Ramos (cell line): ENCODE data around the gene SUMF2.
"Not testable (repeated sequence)": the region's sequence is repeated elsewhere in the genome, so short reads cannot be mapped to it uniquely, and the experiment has no call there.

ENCODE experiments used
- in situ Hi-C: fragments of 300-500 bp; cut with MboI; formaldehyde crosslinking; loops from one replicate; pipeline ENCODE4 v1.14.3; 2022; ENCODE audit warnings: low sequenced_read_pairs; ENCODE audit not compliant: unreplicated experiment

The SUMF2 gene

GRCh38 chr7:56053993-56054392 lies 10.1 kb upstream of the SUMF2 start:
- in situ Hi-C loops: no loop called here

GRCh38 chr7:56062382-56062781 lies 1.7 kb upstream of the SUMF2 start:
- in situ Hi-C loops: no loop called here

DNA sequence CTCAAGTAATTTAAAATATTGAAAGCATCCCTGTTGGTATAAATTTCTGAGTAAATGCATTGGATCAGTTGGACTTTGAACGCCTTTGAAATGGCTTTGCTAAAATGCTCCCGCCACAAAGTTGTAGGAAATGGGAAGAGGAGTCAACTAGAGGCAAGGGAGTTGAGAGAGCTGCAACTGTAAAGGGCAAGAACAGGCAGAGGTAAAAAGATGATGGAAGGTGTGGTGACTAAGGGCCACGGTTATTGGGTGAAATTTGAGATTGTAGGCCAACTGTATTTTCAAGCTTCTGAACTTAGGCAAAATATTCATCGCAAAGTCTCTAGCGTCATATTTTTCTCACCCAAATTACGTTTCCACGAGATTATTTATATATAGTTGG lies 595 bp upstream of the SUMF2 start:
- in situ Hi-C loops: no loop called here

GRCh38 chr7:56066376-56066775 lies 2.3 kb downstream of the SUMF2 start:
- in situ Hi-C loops: not testable (repeated sequence)

GRCh38 chr7:56074371-56074791 lies 10.3 kb downstream of the SUMF2 start:
- in situ Hi-C loops: loop anchor here (5.0 to 10.0 kb wide), 2 partner anchors 67 to 430 kb away; no protein-coding TSS in a partner anchor

DNA sequence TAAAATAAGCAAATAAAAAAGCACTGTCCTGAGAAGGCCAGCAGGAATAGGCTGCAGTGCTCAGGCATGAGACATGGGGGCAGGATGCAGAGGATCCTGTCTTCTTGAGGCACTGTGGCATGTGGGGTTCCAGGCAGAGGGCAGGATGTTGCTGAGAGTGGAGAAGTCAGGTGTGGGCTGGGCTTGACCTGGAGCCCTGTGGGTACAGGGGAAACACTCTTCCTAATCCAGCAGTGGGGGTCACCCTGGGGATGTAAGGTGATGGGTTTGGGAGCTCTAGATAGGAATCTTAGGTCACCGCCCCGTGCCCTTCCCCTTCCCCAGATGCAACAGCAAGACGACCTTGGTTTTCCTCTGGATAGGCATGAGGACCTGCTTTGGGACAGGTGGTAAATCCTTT lies 13.6 kb downstream of the SUMF2 start:
- in situ Hi-C loops: loop anchor here (10.0 kb wide), 1 partner anchor 433 kb away; no protein-coding TSS in a partner anchor

DNA sequence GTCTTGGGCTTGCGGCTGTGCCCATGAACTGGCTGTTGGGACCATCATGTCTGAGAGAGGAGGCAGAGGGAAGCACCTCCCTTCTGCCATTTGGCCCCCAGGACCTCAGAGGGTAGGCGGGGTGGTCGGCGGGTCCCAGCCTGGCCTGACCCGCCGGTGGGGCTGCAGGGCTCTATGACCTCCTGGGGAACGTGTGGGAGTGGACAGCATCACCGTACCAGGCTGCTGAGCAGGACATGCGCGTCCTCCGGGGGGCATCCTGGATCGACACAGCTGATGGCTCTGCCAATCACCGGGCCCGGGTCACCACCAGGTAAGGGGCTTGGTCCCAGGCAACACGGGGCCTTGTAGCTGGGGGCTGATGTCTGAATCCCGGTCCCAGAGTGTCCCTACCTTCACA lies 14.1 kb downstream of the SUMF2 start:
- in situ Hi-C loops: loop anchor here (10.0 kb wide), 1 partner anchor 433 kb away; no protein-coding TSS in a partner anchor

DNA sequence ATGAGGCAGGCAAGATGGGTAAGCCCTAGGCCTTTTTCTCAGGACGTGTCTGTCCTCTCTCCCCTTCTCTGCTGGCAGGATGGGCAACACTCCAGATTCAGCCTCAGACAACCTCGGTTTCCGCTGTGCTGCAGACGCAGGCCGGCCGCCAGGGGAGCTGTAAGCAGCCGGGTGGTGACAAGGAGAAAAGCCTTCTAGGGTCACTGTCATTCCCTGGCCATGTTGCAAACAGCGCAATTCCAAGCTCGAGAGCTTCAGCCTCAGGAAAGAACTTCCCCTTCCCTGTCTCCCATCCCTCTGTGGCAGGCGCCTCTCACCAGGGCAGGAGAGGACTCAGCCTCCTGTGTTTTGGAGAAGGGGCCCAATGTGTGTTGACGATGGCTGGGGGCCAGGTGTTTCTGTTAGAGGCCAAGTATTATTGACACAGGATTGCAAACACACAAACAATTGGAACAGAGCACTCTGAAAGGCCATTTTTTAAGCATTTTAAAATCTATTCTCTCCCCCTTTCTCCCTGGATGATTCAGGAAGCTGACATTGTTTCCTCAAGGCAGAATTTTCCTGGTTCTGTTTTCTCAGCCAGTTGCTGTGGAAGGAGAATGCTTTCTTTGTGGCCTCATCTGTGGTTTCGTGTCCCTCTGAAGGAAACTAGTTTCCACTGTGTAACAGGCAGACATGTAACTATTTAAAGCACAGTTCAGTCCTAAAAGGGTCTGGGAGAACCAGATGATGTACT lies 15.5 kb downstream of the SUMF2 start:
- in situ Hi-C loops: loop anchor here (10.0 kb wide), 1 partner anchor 435 kb away; no protein-coding TSS in a partner anchor

GRCh38 chr7:56080726-56081435 lies 16.8 kb downstream of the SUMF2 start:
- in situ Hi-C loops: not testable (repeated sequence)

DNA sequence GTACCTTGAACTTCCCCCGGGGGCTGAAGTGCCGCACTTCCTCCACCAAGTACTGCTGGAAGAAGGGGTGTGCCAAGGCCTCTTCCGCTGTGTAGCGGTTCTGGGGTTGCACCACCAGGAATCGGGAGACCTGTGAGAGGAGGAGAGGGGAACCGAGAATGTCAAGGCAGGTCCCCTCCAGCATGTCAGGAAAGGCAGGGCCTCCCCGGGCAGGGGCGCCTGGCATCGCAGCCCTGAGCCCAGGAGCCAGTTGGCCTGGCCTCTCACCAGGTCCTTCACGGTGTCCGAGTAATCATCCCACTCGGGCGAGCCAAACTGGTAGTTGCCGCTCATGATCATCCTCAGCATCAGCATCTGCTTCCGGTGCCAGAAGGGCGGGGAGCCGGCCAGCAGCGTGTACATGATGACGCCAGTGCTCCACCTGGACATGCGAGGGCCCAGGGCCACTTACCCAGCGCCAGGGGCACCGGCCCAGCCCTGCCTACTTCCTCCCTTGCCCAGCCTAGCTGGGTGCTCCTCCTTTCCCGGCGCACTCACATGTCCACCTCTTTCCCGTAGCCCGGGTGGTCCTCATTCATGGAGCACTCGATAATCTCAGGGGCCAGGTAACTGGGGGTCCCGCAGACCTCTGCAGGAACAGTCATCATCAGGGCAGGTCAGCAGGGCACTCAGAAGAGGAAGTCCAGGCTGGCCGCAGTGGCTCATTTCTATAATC lies 17.7 kb downstream of the SUMF2 start:
- in situ Hi-C loops: no loop called here

DNA sequence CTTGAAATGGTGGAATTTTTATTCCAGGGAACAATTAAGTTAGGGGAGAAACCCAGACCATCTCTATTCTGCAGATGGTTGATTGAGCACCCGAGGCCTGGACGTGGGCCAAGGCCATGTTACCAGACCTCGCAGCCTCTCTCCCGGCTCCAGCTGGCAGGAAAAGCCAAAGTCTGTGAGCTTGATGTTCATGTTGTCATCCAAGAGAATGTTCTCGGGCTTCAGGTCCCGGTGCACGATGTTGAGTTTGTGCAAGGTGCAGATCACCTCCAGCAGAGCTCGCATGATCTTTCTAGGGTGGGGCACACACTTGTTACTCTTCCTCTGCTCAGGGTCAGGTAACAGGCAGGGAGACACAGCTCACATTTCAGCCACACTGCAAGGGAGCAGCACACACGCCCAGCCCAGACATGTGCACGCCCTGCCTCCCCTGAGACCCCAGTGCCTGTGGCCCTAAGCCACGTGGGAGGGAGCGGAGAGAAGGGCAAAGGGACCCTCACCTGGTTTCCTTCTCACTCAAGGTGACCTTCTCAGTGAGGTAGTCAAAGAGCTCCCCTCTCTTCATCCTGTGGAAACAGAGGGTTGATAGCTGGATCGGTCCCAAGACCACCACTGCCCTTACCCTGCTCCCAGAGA lies 19.2 kb downstream of the SUMF2 start:
- in situ Hi-C loops: no loop called here

- in situ Hi-C loops: no loop called here
Observed at GRCh38 chr7:56086761-56087160, 22.7 kb downstream of the SUMF2 start.

GRCh38 chr7:56087445-56087844 lies 23.4 kb downstream of the SUMF2 start:
- in situ Hi-C loops: no loop called here

DNA sequence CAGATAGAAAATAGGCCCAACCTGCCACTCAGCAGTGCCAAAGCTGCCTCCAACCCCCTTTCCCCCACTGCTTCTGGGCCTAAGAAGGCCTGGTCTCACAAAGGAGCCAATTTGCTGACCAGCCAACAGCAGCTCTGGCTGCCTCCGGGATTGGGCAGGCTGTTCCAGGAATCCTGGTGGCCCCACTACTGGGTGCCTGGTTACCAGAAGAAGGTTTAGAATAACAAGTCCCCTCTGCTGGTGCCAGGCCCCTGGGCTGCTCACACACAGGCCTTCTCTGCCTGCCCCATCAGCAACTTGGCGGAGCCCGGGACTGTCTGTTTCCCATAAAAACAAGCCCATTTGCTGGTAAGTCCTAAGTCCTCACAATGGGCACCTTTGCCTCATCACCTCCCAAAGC lies 27.5 kb downstream of the SUMF2 start:
- in situ Hi-C loops: no loop called here

DNA sequence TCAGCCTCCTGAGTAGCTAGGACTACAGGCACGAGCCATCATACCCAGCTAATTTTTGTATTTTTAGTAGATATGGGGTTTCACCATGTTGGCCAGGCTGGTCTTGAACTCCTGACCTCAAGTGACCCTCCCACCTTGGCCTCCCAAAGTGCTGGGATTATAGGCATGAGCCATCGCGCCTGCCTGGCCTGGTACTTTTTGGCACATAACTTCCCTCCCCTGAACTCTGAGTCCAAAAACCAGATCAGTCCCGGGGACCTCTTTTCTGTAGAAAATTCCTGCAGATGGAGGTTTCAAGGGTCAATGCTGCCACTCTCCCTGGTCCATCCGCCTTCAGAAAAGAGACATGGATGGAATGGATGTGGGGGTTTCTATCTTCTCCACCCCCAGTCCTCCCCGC lies 28.3 kb downstream of the SUMF2 start:
- in situ Hi-C loops: not testable (repeated sequence)

- in situ Hi-C loops: no loop called here
Observed at GRCh38 chr7:56092789-56093531, 28.9 kb downstream of the SUMF2 start, which contains the start of gene PHKG1. Gene PHKG1 (minus strand): TSS chr7:56092952. CDS start chr7:56088941, 4,011 bp downstream.

GRCh38 chr7:56097700-56098099 lies 33.6 kb downstream of the SUMF2 start:
- in situ Hi-C loops: no loop called here

GRCh38 chr7:56098187-56099008 lies 34.3 kb downstream of the SUMF2 start:
- in situ Hi-C loops: not testable (repeated sequence)

- in situ Hi-C loops: no loop called here
Observed at GRCh38 chr7:56099653-56100052, 35.6 kb downstream of the SUMF2 start.
